Activated naive CD4-positive, alpha-beta T cell treated with Interleukin-2 at 50 U/mL for 16 hours (primary cell): ENCODE measurements around the gene GSE1.

Source experiments
- DNase-seq: peaks from one replicate; pipeline ENCODE4 v3.0.0-alpha.2; 2020

GSE1 gene

DNA sequence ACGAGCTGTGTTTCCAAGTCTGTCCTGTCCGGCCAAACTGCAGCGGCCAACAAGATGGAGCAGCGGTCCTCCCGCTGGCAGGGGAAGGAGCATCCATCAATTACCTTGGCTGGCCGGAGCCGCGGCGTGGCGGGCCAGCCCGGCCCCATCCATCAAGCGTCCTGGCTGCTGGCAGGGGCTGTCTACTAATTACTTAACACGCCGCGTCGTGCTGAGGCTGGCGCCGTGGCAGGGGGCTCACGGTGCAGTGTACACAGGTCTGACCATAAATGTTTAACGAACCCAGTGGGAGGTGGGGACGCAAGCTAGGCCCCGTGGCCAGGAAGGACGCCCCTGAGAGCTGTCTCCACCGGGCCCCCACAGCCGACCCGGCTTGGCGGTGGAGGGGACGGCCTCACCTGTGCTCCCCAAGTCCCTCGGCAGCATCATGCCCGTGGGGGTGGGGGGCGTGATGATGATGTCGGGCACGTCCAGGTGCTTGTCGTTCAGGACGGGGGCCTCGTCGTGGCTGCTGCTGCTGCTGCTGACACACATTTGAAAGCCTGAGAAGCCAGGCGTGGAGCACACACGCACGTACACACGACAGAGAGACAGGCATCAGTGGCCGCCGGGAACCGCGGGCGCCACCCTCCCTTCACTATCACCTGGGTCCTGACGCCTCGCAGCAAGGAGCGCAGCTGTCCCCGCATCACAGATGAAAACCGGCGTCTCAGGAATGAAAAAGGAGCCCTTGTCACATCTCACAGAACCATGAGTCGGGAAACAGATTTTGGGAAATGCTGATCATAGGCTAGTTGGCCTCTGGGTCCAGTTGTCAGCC lies 96.9 kb downstream of the GSE1 start:
- no peak for DNase-seq

GRCh38 chr16:85710732-85711131 lies 97.6 kb downstream of the GSE1 start:
- no peak for DNase-seq

DNA sequence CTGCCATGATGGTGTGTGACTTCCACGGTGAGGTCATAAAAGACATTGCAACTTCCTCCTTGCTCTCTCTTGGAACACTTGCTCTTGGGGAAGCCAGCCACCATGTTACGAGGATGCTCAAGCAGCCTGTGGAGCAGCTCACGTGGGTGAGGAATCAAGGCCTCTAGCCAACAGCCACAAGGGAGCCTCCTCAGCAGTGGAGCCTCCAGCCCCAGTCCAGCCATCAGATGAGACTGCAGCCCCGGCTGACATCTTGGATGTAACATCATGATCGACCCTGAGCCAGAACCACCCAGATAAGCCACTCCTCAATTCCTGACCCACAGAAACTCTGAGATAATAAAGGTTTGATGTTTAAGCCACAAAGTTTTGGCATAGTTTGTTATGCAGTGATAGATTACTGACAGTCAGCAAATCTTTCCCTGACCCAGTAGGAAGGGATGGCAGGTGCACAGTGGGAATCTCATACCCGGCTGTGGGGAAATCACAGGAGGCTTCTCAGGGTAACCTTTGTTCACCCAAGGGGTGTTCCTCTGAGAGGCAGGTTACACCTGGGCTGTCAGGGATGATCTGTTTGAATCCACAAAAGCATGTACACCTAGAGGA lies 99.0 kb downstream of the GSE1 start:
- no peak for DNase-seq

DNA sequence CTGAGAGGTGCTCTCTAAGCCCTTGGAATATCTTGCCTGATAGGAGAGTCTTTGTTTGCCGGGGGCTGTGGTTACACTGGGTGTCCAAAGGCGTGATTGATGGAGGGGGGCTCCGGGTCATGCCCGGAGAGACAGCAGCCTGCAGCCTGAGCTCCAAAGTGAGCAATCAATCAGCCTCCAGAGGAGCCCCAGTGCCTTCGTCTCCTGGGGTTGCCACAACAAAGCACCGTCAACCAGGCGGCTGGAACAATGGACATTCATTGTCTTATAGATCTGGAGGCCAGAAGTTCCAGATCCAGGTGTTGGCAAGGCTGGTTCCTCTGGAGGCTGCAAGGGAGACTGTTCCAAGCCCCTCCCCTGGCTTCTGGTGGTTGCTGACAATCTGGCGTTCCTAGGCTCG lies 99.7 kb downstream of the GSE1 start:
- no peak for DNase-seq

DNA sequence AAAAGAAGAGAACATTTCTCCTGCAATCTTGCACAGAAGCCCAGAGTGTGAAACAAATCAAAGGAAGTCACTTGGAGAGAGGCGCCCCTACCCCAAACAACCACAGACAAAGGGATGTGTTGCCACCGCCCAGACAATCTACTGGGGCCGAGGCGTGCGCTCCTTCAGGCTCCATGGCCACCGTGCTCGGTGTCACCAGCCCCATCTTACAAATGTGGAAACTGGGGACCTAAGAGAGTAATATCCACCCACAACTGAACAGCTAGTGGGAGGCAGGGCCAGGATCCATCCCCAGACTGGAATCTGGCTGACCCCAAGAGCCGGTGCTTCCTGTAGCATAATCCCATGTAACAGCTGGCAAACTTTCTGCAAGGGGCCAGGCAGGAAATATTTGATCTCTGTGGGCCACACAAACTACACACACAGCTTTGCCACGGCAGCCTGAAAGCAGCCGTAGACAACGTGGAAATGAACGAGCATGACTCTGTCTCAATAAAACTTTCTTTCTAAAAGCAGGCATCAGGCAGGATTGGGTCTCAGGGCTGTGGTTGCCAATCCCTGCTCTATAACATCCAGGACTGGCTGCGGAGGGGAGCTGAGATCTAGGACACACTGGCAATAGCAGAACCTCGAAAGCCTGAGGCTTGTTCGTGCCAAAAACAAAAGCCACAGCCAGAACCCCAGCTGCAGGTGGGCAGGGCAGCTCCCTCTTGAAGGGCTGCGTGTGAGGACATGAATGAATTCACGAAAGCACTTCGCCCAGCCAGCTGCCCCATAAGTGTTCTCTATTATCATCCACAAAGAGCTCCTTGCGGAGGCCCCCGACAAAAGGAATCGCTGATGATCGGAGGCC lies 102.3 kb downstream of the GSE1 start:
- DNase-seq: no peak

DNA sequence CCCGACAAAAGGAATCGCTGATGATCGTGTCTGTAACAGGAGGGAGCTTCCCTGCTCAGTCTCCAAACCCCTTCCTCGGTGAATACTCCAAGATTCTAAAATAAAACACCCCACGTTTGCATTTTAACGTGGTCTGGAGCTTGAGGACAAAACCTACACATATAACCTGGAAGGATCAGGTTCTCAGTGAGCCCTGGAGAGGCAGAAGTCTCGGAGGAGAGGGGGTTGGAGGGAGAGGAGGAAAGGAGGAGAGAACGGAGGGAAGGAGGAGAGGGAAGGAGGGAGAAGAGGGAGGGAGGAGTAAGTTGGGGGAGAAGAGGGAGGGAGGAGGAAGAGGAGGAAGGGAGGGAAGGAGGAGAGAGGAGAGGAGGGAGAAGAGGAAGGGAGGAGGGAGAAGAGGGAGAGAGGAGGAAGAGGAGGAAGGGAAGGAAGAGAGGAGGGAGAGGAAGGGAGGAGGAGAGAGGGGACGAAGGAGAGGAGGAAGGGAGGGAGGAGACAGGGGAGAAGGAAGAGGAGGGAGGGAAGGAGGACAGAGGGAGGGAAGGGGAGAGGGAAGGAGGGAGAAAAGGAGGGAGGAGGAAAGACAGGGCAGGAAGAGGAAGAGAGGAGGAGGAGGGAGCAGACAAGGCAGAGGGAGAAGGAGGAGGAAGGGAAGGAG lies 103.0 kb downstream of the GSE1 start:
- no peak for DNase-seq

- no peak for DNase-seq
These were observed 103.5 kb downstream of the GSE1 start for GRCh38 chr16:85716680-85717038.

GRCh38 chr16:85717393-85718152 lies 104.5 kb downstream of the GSE1 start:
- peak; percentile 50 for DNase-seq

- no peak for DNase-seq
These were observed 105.0 kb downstream of the GSE1 start for GRCh38 chr16:85718153-85718477.

GRCh38 chr16:85718682-85719081 lies 105.6 kb downstream of the GSE1 start:
- DNase-seq: no peak

- no peak for DNase-seq
These were observed 106.6 kb downstream of the GSE1 start for GRCh38 chr16:85719605-85720301.

GRCh38 chr16:85720302-85720637 lies 107.1 kb downstream of the GSE1 start:
- DNase-seq: no peak

GRCh38 chr16:85722128-85722893 lies 109.2 kb downstream of the GSE1 start:
- DNase-seq: no peak

GRCh38 chr16:85724126-85724879 lies 111.2 kb downstream of the GSE1 start:
- no peak for DNase-seq

GRCh38 chr16:85724936-85725335 lies 111.8 kb downstream of the GSE1 start:
- no peak for DNase-seq
